Measurements from ENCODE around the gene CAB39L.

The CAB39L gene

GRCh38 chr13:49443357-49443703, 534 bp downstream of the CAB39L start:
- H3K27ac ChIP-seq (ENCODE audit: poor library complexity, severe bottlenecking): peak overlapping the region; percentile 82
- no peak for ATAC-seq (ENCODE audit: low read depth)
- no peaks in the 10 kb centered on the region for H3K9me3 ChIP-seq (ENCODE audit: severe bottlenecking)
- no peak for TF ChIP-seq CTCF (IDR thresholded peaks at IDR 0.05; ENCODE audit: poor library complexity, severe bottlenecking)
- peak overlapping the region; percentile 68 for H3K4me3 ChIP-seq (ENCODE audit: severe bottlenecking)
- H3K27me3 ChIP-seq (ENCODE audit: insufficient read depth, poor library complexity, severe bottlenecking): no peaks in the 10 kb centered on the region
- no peak for DNase-seq (ENCODE audit: low spot score)
- no peaks in the 10 kb centered on the region for H3K36me3 ChIP-seq (ENCODE audit: low read depth)
- H3K4me1 ChIP-seq (ENCODE audit: insufficient read depth, poor library complexity, severe bottlenecking): peaks cover 12% of the 10 kb centered on the region

GRCh38 chr13:49441846-49442245, 2.0 kb downstream of the CAB39L start:
- Histone ChIP-seq H3K4me3 (ENCODE audit: severe bottlenecking) (no peak overlapping the region), H3K27me3 (ENCODE audit: insufficient read depth, poor library complexity, severe bottlenecking) (no peaks in the 10 kb centered on the region), H3K27ac (ENCODE audit: poor library complexity, severe bottlenecking) (no peak overlapping the region), H3K36me3 (ENCODE audit: low read depth) (no peaks in the 10 kb centered on the region), H3K4me1 (ENCODE audit: insufficient read depth, poor library complexity, severe bottlenecking) (peaks cover 3% of the 10 kb centered on the region), H3K9me3 (ENCODE audit: severe bottlenecking) (no peaks in the 10 kb centered on the region)
- DNase-seq (ENCODE audit: low spot score): no peak
- no peak for TF ChIP-seq CTCF (IDR thresholded peaks at IDR 0.05; ENCODE audit: poor library complexity, severe bottlenecking)
- no peak for ATAC-seq (ENCODE audit: low read depth)

GRCh38 chr13:49441312-49441711, 2.6 kb downstream of the CAB39L start:
- ATAC-seq (ENCODE audit: low read depth): no peak
- Histone ChIP-seq H3K4me3 (ENCODE audit: severe bottlenecking) (no peak overlapping the region), H3K9me3 (ENCODE audit: severe bottlenecking) (no peaks in the 10 kb centered on the region), H3K36me3 (ENCODE audit: low read depth) (no peaks in the 10 kb centered on the region), H3K27me3 (ENCODE audit: insufficient read depth, poor library complexity, severe bottlenecking) (no peaks in the 10 kb centered on the region), H3K4me1 (ENCODE audit: insufficient read depth, poor library complexity, severe bottlenecking) (peaks cover 3% of the 10 kb centered on the region), H3K27ac (ENCODE audit: poor library complexity, severe bottlenecking) (no peak overlapping the region)
- no peak for DNase-seq (ENCODE audit: low spot score)
- TF ChIP-seq CTCF (IDR thresholded peaks at IDR 0.05; ENCODE audit: poor library complexity, severe bottlenecking): no peak

GRCh38 chr13:49439609-49440008, 4.3 kb downstream of the CAB39L start:
- no peak for TF ChIP-seq CTCF (IDR thresholded peaks at IDR 0.05; ENCODE audit: poor library complexity, severe bottlenecking)
- no peak for DNase-seq (ENCODE audit: low spot score)
- Histone ChIP-seq H3K36me3 (ENCODE audit: low read depth) (no peaks in the 10 kb centered on the region), H3K27ac (ENCODE audit: poor library complexity, severe bottlenecking) (no peak overlapping the region), H3K27me3 (ENCODE audit: insufficient read depth, poor library complexity, severe bottlenecking) (no peaks in the 10 kb centered on the region), H3K4me3 (ENCODE audit: severe bottlenecking) (no peak overlapping the region), H3K4me1 (ENCODE audit: insufficient read depth, poor library complexity, severe bottlenecking) (no peaks in the 10 kb centered on the region), H3K9me3 (ENCODE audit: severe bottlenecking) (no peaks in the 10 kb centered on the region)
- no peak for ATAC-seq (ENCODE audit: low read depth)

- Histone ChIP-seq H3K27me3 (ENCODE audit: insufficient read depth, poor library complexity, severe bottlenecking) (no peaks in the 10 kb centered on the region), H3K9me3 (ENCODE audit: severe bottlenecking) (no peaks in the 10 kb centered on the region), H3K4me3 (ENCODE audit: severe bottlenecking) (no peak overlapping the region), H3K4me1 (ENCODE audit: insufficient read depth, poor library complexity, severe bottlenecking) (no peaks in the 10 kb centered on the region), H3K36me3 (ENCODE audit: low read depth) (peaks cover 3% of the 10 kb centered on the region; the same call in 1 of the 2 replicates), H3K27ac (ENCODE audit: poor library complexity, severe bottlenecking) (no peak overlapping the region)
- ATAC-seq (ENCODE audit: low read depth) (no peak), DNase-seq (ENCODE audit: low spot score) (no peak)
- TF ChIP-seq CTCF (IDR thresholded peaks at IDR 0.05; ENCODE audit: poor library complexity, severe bottlenecking): no peak
Observed at GRCh38 chr13:49437705-49438104, 6.2 kb downstream of the CAB39L start.

Data from RWPE2 (cell line).